ENCODE data around the gene B3GAT1. TPM values are rescaled to one million over a fixed set of nuclear protein-coding genes. Genes with fewer than 3 reads are reported as not detected.

Gene B3GAT1
- total RNA-seq, 1 donor from 2014 or later, result 0.74 TPM

GRCh38 chr11:134397304-134398078, 14.6 kb downstream of the B3GAT1 start:
- Histone ChIP-seq H3K9me3 (no peaks in the 10 kb centered on the region), H3K27me3 (no peaks in the 10 kb centered on the region), H3K4me1 (no peaks in the 10 kb centered on the region), H3K27ac (no peak overlapping the region), H3K36me3 (no peaks in the 10 kb centered on the region), H3K4me3 (no peak overlapping the region)
- TF ChIP-seq CTCF (IDR thresholded peaks at IDR 0.05) (no peak), POLR2AphosphoS5 (IDR thresholded peaks at IDR 0.05; ENCODE audit: insufficient read depth in 1 of 2, low read depth in 1 of 2) (no peak), POLR2A (IDR thresholded peaks at IDR 0.05) (no peak)
- intact Hi-C loops (cut with DNase I), result no loop called here
- DNase-seq (ENCODE audit: extremely low spot score in 2 of 2), result no peak

- DNase-seq (ENCODE audit: extremely low spot score in 2 of 2), result no peak
- no peak overlapping the region for H3K4me3 ChIP-seq
- TF ChIP-seq POLR2A (IDR thresholded peaks at IDR 0.05), result no peak
- no peak for TF ChIP-seq CTCF (IDR thresholded peaks at IDR 0.05)
- TF ChIP-seq POLR2AphosphoS5 (IDR thresholded peaks at IDR 0.05; ENCODE audit: insufficient read depth in 1 of 2, low read depth in 1 of 2), result no peak
- H3K27me3 ChIP-seq, result no peaks in the 10 kb centered on the region
- no peak overlapping the region for H3K27ac ChIP-seq
- no peaks in the 10 kb centered on the region for H3K9me3 ChIP-seq
- no peaks in the 10 kb centered on the region for H3K36me3 ChIP-seq
- no peaks in the 10 kb centered on the region for H3K4me1 ChIP-seq
- intact Hi-C loops (cut with DNase I), result no loop called here
Measured at GRCh38 chr11:134395002-134395401, 17.0 kb downstream of the B3GAT1 start.

GRCh38 chr11:134394311-134394710, 17.7 kb downstream of the B3GAT1 start:
- no peaks in the 10 kb centered on the region for H3K9me3 ChIP-seq
- no peaks in the 10 kb centered on the region for H3K27me3 ChIP-seq

GRCh38 chr11:134393638-134394037, 18.4 kb downstream of the B3GAT1 start:
- no peaks in the 10 kb centered on the region for H3K36me3 ChIP-seq
- intact Hi-C loops (cut with DNase I), result no loop called here
- no peaks in the 10 kb centered on the region for H3K27me3 ChIP-seq
- H3K4me1 ChIP-seq, result no peaks in the 10 kb centered on the region
- H3K9me3 ChIP-seq, result no peaks in the 10 kb centered on the region
- no peak for TF ChIP-seq POLR2AphosphoS5 (IDR thresholded peaks at IDR 0.05; ENCODE audit: insufficient read depth in 1 of 2, low read depth in 1 of 2)
- no peak overlapping the region for H3K4me3 ChIP-seq
- no peak for DNase-seq (ENCODE audit: extremely low spot score in 2 of 2)
- H3K27ac ChIP-seq, result no peak overlapping the region

More at GRCh38 chr11:134394311-134394710, 17.7 kb downstream of the B3GAT1 start:
- H3K4me1 ChIP-seq, result no peaks in the 10 kb centered on the region
- DNase-seq (ENCODE audit: extremely low spot score in 2 of 2), result no peak
- H3K4me3 ChIP-seq, result no peak overlapping the region
- no peaks in the 10 kb centered on the region for H3K36me3 ChIP-seq
- intact Hi-C loops (cut with DNase I), result no loop called here
- TF ChIP-seq POLR2AphosphoS5 (IDR thresholded peaks at IDR 0.05; ENCODE audit: insufficient read depth in 1 of 2, low read depth in 1 of 2), result no peak
- TF ChIP-seq POLR2A (IDR thresholded peaks at IDR 0.05), result no peak
- no peak for TF ChIP-seq CTCF (IDR thresholded peaks at IDR 0.05)
- H3K27ac ChIP-seq, result no peak overlapping the region

GRCh38 chr11:134392953-134393615, 19.0 kb downstream of the B3GAT1 start:
- no peak overlapping the region for H3K4me3 ChIP-seq
- no peaks in the 10 kb centered on the region for H3K36me3 ChIP-seq
- DNase-seq (ENCODE audit: extremely low spot score in 2 of 2), result no peak
- no peaks in the 10 kb centered on the region for H3K4me1 ChIP-seq
- intact Hi-C loops (cut with DNase I), result no loop called here
- H3K27ac ChIP-seq, result no peak overlapping the region
- no peak for TF ChIP-seq POLR2AphosphoS5 (IDR thresholded peaks at IDR 0.05; ENCODE audit: insufficient read depth in 1 of 2, low read depth in 1 of 2)
- TF ChIP-seq CTCF (IDR thresholded peaks at IDR 0.05), result no peak
- TF ChIP-seq POLR2A (IDR thresholded peaks at IDR 0.05), result no peak
- H3K9me3 ChIP-seq, result no peaks in the 10 kb centered on the region
- no peaks in the 10 kb centered on the region for H3K27me3 ChIP-seq
